Stimulated activated CD4-positive, alpha-beta T cell treated with anti-CD3 and anti-CD28 coated beads, Interleukin-4, amount 100 ng/mL, for 48 hours (primary cell): ENCODE measurements around the gene PARM1.

Experiments
- DNase-seq, 2 donors: peaks; one replicate each; pipeline ENCODE4 v3.0.0-alpha.2; 2020; ENCODE audit warnings: low read depth in 2 of 2

PARM1 gene, protein sequence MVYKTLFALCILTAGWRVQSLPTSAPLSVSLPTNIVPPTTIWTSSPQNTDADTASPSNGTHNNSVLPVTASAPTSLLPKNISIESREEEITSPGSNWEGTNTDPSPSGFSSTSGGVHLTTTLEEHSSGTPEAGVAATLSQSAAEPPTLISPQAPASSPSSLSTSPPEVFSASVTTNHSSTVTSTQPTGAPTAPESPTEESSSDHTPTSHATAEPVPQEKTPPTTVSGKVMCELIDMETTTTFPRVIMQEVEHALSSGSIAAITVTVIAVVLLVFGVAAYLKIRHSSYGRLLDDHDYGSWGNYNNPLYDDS

GRCh38 chr4:74932832-74933561 lies at the start of gene PARM1:
TSS of gene PARM1 (plus strand) at chr4:74933116. CDS start at chr4:74933328, 212 bp downstream.
- peak; percentile 47 to 54 for DNase-seq

GRCh38 chr4:74884266-74884665 lies 48.6 kb upstream of the PARM1 start:
- DNase-seq = no peak

- no peak for DNase-seq
Measured at GRCh38 chr4:74886484-74886883, 46.4 kb upstream of the PARM1 start.

- no peak for DNase-seq
Measured at GRCh38 chr4:74890341-74890740, 42.6 kb upstream of the PARM1 start.

DNA sequence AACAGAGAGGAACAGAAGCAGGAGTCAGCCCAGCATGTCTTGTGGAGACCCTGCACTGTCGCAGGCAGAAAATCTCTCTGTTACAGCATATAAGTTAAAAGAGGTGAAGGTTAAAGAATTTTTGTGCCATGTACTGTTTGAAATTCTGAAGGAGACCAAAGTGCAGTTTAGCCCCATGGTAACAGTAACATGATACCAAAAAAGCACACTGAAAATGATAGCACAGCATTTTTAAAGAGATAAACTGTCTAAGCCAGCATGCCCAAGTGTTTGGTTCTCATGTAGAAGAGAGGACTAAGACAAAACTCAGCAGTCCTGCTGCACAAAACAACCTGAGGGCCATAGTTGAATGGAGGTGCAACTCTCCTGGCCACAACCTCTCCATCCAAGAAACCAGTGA lies 41.9 kb upstream of the PARM1 start:
- DNase-seq = no peak

DNA sequence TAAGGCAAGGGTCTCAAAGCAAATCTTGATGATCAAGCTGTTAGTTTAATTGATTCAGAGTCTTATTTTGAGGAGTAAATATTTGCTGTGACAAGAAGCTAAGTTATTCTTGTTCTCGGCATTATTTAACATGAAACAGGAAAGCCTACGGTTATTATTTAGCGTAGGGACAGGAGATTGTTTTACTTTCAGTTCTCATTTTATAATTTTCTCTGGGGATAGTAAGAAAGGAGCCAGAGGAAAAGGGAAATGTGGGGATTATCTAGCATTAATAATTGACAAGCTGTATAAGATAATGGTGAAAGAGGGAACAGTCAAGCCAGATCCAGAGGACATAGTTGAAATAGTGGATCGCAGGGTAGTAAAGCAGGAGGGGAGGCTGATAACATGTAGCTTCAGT lies 39.7 kb upstream of the PARM1 start:
- DNase-seq = no peak

- DNase-seq = no peak
Measured at GRCh38 chr4:74896595-74896994, 36.3 kb upstream of the PARM1 start.

GRCh38 chr4:74897386-74897785 lies 35.5 kb upstream of the PARM1 start:
- no peak for DNase-seq

GRCh38 chr4:74900862-74901261 lies 32.1 kb upstream of the PARM1 start:
- DNase-seq = no peak

- DNase-seq = no peak
Measured at GRCh38 chr4:74904509-74905065, 28.3 kb upstream of the PARM1 start.

DNA sequence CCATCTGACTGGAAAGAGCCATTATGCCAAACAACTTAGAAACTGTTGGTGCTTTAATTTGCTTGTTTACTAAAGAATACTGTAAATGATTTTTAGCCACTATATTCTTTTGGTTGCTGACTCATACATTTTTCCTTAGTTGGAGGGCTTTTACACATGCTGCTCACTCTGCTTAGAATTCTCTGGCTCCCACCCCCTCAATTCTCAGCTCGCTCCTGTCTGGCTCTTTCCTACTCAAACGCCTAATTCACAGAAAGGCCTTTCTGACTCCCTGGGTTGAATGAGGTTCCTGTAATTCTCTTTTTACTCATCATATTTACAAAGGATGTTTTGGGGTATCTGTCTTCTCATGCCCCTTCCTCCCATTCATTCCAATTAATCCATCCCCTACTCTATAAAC lies 26.1 kb upstream of the PARM1 start:
- no peak for DNase-seq

DNA sequence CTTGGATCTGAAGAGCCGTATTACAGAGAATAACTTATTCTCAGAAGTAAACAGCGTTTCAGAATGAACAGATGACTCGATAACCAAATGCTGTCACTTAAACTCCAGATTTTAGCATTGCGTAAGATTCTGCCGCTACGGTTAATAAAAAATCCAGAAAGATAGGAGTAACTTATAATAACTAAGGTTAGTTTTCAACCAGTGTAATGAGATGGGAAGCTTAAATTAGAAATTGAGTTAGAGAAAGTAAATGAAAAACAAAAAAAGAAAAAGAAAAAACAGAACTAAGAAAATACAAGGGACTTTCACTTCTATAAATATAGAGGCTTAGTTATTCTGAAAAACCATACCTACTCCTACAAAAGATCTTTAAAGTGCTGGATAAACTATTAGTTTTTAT lies 13.1 kb upstream of the PARM1 start:
- DNase-seq = no peak

DNA sequence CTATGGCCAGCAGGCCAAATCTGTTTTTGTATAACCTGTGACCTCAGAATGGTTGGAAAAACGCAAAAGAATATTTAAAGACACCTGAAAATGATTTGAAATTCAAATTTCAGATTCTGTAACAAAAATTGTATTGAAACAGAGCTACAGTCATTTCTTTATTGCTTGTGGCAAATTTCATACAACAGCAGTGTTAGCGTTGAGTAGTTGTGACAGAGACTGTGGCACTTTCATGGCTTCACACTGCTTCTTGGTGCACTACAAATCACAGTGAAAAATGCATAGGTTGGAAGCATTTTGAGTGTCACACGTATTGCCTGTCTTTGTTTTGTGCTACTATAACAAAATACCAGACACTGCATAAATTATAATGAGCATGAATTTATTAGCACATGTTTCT lies 12.2 kb upstream of the PARM1 start:
- DNase-seq = no peak

DNA sequence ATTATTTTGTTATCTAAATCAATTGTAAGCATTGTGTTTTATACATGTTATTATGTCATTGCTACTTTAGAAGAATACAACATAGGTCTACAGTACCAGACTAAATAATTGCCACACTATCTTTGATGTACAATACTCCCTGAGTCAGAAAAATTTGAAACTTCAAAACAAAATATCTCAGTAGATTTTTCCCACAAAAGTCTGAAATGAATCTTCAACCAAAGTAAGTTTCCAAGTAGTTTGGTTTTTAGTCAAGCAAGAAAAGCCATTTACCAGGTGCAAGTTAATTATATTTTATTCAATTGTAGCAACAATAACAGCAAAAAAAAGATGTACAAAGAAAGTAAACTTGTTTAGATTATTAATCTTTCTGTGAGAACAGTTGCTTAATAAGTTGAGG lies 11.4 kb upstream of the PARM1 start:
- DNase-seq = no peak

DNA sequence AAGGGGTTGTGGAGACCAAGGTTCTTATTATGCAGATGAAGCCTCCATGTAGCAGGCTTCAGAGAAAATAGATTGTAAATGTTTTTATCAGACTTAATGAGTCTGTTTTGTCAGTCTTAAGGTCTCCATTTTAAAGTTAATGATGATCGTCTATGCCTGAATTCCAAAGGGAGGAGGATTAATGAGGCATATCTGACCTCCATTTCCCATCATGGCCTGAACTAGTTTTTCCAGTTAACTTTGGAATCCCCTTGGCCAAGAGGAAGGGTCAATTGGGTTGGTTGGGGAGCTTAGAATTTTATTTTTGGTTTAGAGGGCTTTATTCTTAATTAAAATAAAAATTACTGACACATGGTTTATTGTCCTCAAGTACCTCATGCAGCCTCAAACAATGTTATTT lies 6.9 kb upstream of the PARM1 start:
- DNase-seq = no peak

- no peak for DNase-seq
Measured at GRCh38 chr4:74930162-74930561, 2.8 kb upstream of the PARM1 start.

GRCh38 chr4:74931376-74931775 lies 1.5 kb upstream of the PARM1 start:
- no peak for DNase-seq

- no peak for DNase-seq
Measured at GRCh38 chr4:74932010-74932409, 906 bp upstream of the PARM1 start.

GRCh38 chr4:74933562-74934015 lies 673 bp downstream of the PARM1 start:
- peak in 1 of 2 donors; percentile 2 for DNase-seq

- DNase-seq = no peak
Measured at GRCh38 chr4:74934016-74934831, 1.3 kb downstream of the PARM1 start.

GRCh38 chr4:74934888-74935287 lies 2.0 kb downstream of the PARM1 start:
- DNase-seq = no peak

DNA sequence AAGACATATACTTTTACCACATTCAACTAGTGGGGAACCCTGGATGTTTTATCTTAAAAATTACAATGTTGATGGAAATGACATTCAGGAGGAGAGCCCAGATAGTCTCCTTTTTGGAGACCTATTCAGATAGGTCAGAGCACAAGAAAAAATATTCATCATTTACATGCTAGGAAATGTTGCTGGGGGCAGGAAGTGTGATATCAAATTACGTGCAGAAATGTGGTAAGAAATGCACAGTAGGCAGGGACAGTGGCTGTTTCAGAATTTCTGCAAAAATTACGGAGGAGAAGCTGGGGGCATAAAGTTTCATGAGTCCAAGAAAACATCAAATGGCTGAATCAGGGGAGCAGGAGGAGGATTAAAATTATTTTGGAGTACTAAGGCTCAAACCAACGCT lies 8.2 kb downstream of the PARM1 start:
- no peak for DNase-seq
